IPS DF 6.9 (cell line): ENCODE results near the gene IL17C.

Source experiments
- DNase-seq: peaks from one replicate; pipeline ENCODE4 v3.0.0-alpha.2; 2013; ENCODE audit warnings: low read depth, low spot score
- H3K27ac ChIP-seq: one replicate; pipeline ENCODE4 v1.5.1; 2013; ENCODE audit warnings: low read length, control low read depth
- H3K27me3 ChIP-seq: 2 replicates; pipeline ENCODE4 v1.6.1; 2013; ENCODE audit warnings: mild to moderate bottlenecking, low read length; ENCODE audit not compliant: control insufficient read depth, insufficient read depth
- H3K36me3 ChIP-seq: 2 replicates; pipeline ENCODE4 v1.6.1; 2013; ENCODE audit warnings: low read length; ENCODE audit not compliant: control insufficient read depth, insufficient read depth
- H3K4me1 ChIP-seq: 2 replicates; pipeline ENCODE4 v1.6.1; 2013; ENCODE audit warnings: low read length; ENCODE audit not compliant: control insufficient read depth, insufficient read depth
- H3K4me3 ChIP-seq: 2 replicates; pipeline ENCODE4 v1.5.1; 2013; ENCODE audit warnings: mild to moderate bottlenecking, low read length
- H3K9me3 ChIP-seq: 2 replicates; pipeline ENCODE4 v1.6.1; 2013; ENCODE audit warnings: low read length, inconsistent platforms; ENCODE audit not compliant: control insufficient read depth, insufficient read depth
- WGBS: extraction: QIAGEN DNeasy Blood & Tissue Kit; methylation state at CpG from one replicate; pipeline ENCODE4 v1.1.7; 2013; ENCODE audit warnings: mixed read lengths, missing lambda C conversion rate; ENCODE audit not compliant: insufficient read length, insufficient coverage; 5-methylcytosine and 5-hydroxymethylcytosine counted together

IL17C gene

GRCh38 chr16:88653101-88653500 lies 14.7 kb downstream of the IL17C start:
- Histone ChIP-seq H3K9me3 (no peaks in the 10 kb centered on the region), H3K4me3 (no peak overlapping the region), H3K27me3 (no peaks in the 10 kb centered on the region), H3K36me3 (peaks cover 36% of the 10 kb centered on the region), H3K27ac (no peak overlapping the region), H3K4me1 (peaks cover 4% of the 10 kb centered on the region)
- no peak for DNase-seq
- no CpG with 5 or more reads among the region's 13 CpGs for WGBS

- H3K9me3 ChIP-seq: no peaks in the 10 kb centered on the region
- WGBS: no CpG with 5 or more reads among the region's 32 CpGs
- no peak for DNase-seq
- H3K36me3 ChIP-seq: peaks cover 40% of the 10 kb centered on the region
- peaks cover 4% of the 10 kb centered on the region for H3K4me1 ChIP-seq
- H3K27me3 ChIP-seq: no peaks in the 10 kb centered on the region
- no peak overlapping the region for H3K27ac ChIP-seq
- H3K4me3 ChIP-seq: no peak overlapping the region
These were observed 15.4 kb downstream of the IL17C start for GRCh38 chr16:88653596-88654362.

GRCh38 chr16:88654363-88655052 lies 16.1 kb downstream of the IL17C start:
- Histone ChIP-seq H3K4me1 (peaks cover 4% of the 10 kb centered on the region), H3K36me3 (peaks cover 40% of the 10 kb centered on the region), H3K4me3 (no peak overlapping the region), H3K27ac (no peak overlapping the region), H3K27me3 (no peaks in the 10 kb centered on the region), H3K9me3 (no peaks in the 10 kb centered on the region)
- no peak for DNase-seq
- no CpG with 5 or more reads among the region's 28 CpGs for WGBS

GRCh38 chr16:88655053-88655732 lies 16.8 kb downstream of the IL17C start:
- Histone ChIP-seq H3K9me3 (no peaks in the 10 kb centered on the region), H3K36me3 (peaks cover 40% of the 10 kb centered on the region), H3K27ac (no peak overlapping the region), H3K27me3 (no peaks in the 10 kb centered on the region), H3K4me1 (peaks cover 4% of the 10 kb centered on the region), H3K4me3 (no peak overlapping the region)
- WGBS: no CpG with 5 or more reads among the region's 50 CpGs
- no peak for DNase-seq

GRCh38 chr16:88655733-88656281 lies 17.4 kb downstream of the IL17C start:
- DNase-seq: no peak
- no CpG with 5 or more reads among the region's 29 CpGs for WGBS
- Histone ChIP-seq H3K4me1 (peaks cover 4% of the 10 kb centered on the region), H3K9me3 (no peaks in the 10 kb centered on the region), H3K27me3 (no peaks in the 10 kb centered on the region), H3K36me3 (peaks cover 40% of the 10 kb centered on the region), H3K27ac (no peak overlapping the region), H3K4me3 (no peak overlapping the region)

- whole genome bisulfite sequencing: no CpG with 5 or more reads among the region's 25 CpGs
- Histone ChIP-seq H3K27me3 (no peaks in the 10 kb centered on the region), H3K27ac (no peak overlapping the region), H3K4me3 (no peak overlapping the region; the same call in 1 of the 2 replicates), H3K9me3 (no peaks in the 10 kb centered on the region), H3K36me3 (peaks cover 40% of the 10 kb centered on the region), H3K4me1 (peaks cover under 1% of the 10 kb centered on the region)
- no peak for DNase-seq
These were observed 18.1 kb downstream of the IL17C start for GRCh38 chr16:88656291-88656980.

GRCh38 chr16:88657371-88657770 lies 19.0 kb downstream of the IL17C start:
- Histone ChIP-seq H3K36me3 (peaks cover 40% of the 10 kb centered on the region), H3K4me3 (no peak overlapping the region), H3K4me1 (no peaks in the 10 kb centered on the region), H3K27ac (no peak overlapping the region), H3K27me3 (no peaks in the 10 kb centered on the region), H3K9me3 (no peaks in the 10 kb centered on the region)
- no peak for DNase-seq
- WGBS: no CpG with 5 or more reads among the region's 19 CpGs

- H3K36me3 ChIP-seq: peaks cover 34% of the 10 kb centered on the region
- no peaks in the 10 kb centered on the region for H3K4me1 ChIP-seq
- DNase-seq: no peak
- no peaks in the 10 kb centered on the region for H3K9me3 ChIP-seq
- H3K27me3 ChIP-seq: no peaks in the 10 kb centered on the region
- H3K27ac ChIP-seq: no peak overlapping the region
- H3K4me3 ChIP-seq: no peak overlapping the region
- WGBS: no CpG with 5 or more reads among the region's 15 CpGs
These were observed 20.3 kb downstream of the IL17C start for GRCh38 chr16:88658714-88659113.

- peaks cover 34% of the 10 kb centered on the region for H3K36me3 ChIP-seq
- DNase-seq: no peak
- H3K4me1 ChIP-seq: no peaks in the 10 kb centered on the region
- H3K27ac ChIP-seq: no peak overlapping the region
- no CpG with 5 or more reads among the region's 25 CpGs for WGBS
- no peaks in the 10 kb centered on the region for H3K9me3 ChIP-seq
- H3K4me3 ChIP-seq: no peak overlapping the region
- H3K27me3 ChIP-seq: no peaks in the 10 kb centered on the region
These were observed 20.8 kb downstream of the IL17C start for GRCh38 chr16:88659160-88659559.

GRCh38 chr16:88661468-88661867 lies 23.1 kb downstream of the IL17C start:
- Histone ChIP-seq H3K4me3 (no peak overlapping the region), H3K27ac (no peak overlapping the region), H3K4me1 (no peaks in the 10 kb centered on the region), H3K36me3 (peaks cover 13% of the 10 kb centered on the region), H3K9me3 (no peaks in the 10 kb centered on the region), H3K27me3 (no peaks in the 10 kb centered on the region)
- no peak for DNase-seq
- WGBS: no CpG with 5 or more reads among the region's 10 CpGs
